Measurements from ENCODE around the gene ALKBH8.
A peak's percentile ranks its signal among the peaks of the same experiment; 100 is the strongest.
"Not testable (repeated sequence)": the region's sequence is repeated elsewhere in the genome, so short reads cannot be mapped to it uniquely, and the experiment has no call there.

ALKBH8 gene

DNA sequence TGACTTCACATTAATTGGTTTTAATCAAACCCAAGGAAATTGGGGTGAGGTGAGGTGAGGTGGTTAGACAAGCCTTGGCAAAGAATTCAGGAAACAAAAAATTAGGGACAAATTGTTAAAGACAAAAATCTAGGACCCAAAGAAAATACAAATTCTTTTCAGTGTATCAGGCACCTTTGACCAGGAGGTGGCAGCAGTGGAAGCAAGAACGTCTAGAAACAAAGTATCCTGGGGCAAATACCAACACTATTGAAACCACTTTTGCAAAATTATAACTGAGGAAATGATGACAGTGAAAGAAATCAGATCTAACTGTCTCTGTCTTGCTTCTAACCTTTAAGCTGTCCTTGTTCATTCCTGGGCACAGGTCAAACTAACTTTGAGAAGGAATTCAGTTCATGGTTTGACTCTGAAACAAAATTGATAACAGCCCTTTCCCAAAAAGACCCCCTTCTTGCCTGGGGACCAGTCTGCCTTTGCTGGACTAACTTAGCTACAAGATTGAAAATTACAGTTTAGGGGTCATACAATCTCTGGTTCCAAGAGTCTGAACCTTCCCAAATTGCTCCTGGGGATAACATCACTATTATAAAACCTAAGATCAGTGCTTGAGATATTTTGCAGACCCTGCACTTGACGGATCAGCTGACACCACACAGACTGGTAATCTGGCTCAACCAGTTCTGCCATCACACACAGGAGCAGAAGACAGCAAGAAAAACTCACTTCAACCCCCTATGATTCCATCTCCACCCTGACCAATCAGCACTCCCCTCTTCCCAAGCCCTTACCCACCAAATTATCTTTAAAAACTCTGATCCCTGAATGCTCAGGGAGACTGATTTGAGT is 11.2 kb upstream of the ALKBH8 start:
- peak; percentile 62 for DNase-seq

DNA sequence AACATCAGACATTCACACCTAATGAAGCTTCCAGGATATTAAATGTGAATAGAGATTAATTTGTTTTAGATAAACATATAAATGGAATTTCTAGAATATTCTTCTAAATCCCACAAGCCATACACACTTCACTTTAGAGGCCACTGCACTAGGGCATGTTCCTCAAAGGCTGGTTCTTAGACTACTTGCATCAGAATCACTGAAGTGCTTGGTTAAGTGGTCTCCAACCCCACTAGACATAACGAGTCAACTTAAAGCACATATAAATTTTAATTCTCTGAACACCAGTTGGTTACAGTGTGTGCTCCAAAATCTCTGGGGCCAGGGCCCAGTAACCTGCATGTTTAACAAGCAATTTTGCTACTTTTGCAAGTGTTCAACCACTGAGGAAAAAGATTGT is 7.9 kb upstream of the ALKBH8 start:
- DNase-seq, result no peak

DNA sequence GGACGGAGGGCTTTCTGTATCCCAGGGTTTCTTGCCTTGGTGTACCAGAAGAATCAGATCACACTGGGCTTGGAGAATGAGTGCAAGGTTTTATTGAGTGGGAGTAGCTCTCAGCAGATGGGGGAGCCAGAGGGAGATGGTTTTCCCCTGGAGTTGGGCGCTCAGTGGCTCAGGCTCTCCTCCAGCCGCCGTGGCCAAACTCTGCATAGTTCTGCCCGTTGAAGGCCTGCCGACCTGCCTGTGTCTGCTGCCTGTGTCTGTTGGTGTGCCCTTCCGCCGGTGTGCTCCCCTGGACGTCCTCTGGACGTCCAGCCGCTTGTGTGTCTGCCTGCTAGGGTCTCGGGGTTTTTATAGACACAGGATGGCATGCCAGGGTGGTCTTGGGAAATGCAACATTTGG is 4.5 kb upstream of the ALKBH8 start:
- DNase-seq, result no peak

DNA sequence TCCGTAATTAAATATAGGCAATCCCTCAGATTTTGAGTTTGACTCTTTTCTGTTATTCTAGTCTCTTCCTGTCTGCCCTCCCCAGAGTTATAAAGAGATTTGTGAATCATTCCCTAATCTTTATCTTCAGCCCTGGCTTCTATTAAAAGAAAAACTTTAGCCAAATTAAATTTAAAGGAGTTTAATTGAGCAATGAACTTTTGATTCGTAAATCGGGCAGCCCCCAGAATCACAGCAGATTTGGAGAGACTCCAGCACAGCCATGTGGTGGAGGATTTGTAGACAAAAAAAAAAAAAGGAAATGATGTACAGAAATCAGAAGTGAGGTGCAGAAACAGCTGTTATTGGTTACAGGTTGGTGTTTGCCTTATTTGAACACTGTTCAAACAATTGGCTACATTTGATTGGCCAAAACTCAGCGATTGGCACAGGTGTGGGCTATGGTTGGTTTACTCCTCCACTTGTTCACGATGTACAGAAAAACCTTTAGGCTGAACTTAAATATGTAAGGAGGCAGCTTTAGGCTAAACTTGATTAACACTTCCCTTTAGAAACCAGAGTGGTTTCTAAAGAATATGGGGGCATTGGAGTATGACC is 2.3 kb upstream of the ALKBH8 start:
- DNase-seq, result no peak

DNA sequence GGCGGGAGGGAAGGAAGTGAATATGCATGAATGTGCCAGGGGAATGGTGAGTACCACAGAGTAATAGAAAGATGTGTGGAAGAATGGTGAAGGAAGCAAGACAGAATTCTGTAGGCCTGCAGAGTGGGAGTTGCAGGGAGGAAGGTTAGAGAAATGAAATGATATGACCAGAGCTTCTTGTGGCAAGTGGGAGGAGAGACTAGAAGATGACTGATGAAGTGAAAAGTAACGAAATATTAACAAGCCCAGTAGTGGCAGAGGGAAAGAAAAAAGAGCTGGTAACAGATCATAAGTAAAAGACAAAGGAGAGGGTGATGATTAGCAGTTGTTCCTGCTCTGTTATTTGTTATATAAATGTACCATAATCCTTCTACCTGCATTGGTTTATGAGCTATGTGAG is 1.0 kb upstream of the ALKBH8 start:
- DNase-seq, result no peak

DNA sequence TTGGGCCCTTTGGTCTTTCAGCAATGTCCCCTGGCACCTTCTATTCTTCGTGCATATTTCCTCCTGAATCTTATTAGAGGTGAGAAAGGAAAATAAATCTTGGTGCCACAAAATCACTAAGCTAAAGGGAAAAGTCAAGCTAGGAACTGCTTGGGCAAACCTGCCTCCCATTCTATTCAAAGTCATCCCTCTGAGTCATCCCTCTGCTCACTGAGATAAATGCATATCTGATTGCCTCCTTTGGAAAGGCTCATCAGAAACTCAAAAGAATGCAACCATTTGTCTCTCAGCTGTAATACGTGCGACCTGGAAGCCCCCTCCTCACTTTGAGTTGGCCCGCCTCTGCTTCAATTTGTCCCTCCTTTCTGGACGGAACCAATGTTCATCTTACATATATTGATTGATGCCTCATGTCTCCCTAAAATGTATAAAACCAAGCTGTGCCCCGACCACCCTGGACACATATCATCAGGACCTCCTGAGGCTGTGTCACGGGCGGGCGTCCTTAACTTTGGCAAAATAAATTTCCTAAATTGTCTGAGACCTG is 493 bp upstream of the ALKBH8 start:
- DNase-seq, result peak; percentile 62

DNA sequence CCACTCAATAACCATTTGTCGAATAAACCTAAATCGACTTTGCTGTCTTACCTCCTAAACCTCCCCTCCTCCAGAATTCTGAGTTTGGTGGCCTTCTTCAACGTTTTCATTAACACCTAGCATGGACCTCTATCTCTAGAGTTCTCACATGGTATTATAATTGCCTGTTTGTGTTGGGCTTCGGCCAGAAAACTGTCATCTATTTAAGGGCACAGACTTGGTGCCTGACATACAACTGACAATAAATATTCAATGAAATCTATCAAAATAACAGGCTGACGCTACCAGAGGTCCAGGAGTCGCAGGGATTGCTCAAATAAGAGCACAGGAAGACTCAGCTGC is 687 bp downstream of the ALKBH8 start:
- DNase-seq, result no peak

DNA sequence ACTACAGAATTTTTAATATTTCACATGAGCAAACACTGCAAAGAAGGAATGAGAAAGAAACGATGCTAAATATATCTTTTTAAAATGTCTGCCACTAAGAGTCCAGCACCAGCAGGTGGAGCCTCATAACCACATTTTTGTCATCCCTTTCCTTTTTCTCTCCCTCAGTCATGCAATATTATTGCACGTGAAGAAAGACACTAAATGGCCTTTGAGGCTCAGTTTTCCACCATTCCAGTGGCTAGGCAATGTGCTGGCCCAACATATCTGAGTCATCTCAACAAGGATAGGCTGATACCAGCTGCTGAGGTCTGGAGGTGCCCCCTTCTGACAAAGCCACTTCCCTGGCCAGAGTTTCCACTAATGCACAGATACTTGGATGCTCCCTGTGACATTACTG is 1.8 kb downstream of the ALKBH8 start:
- DNase-seq, result peak; percentile 69

DNA sequence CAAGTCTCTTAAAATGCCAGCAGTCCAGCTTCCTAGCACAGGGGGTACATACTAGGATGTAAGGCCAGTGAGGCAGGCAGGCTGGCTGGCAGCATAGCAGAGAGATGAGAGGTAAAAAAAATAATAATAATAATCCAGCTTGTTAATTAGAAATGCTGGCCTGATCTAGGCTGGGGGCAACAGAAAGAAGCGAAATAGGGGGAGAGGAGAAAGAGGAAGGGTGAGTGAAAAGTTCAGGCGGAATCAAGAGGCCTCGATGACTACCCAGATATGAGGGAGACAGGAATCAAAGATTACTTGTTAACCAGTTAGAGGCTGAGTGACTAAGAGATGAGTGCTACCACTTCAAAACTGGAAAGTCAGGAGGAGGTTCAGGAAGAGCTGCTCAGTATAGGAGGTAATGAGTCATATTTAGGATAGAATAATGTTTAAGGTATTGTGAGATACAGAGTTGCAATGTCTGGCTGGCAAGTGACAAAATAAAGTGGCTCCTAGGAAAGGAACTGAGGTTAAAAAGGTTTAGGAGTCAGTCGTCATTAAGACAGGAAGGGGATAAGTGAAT is 2.8 kb downstream of the ALKBH8 start:
- no peak for DNase-seq

DNA sequence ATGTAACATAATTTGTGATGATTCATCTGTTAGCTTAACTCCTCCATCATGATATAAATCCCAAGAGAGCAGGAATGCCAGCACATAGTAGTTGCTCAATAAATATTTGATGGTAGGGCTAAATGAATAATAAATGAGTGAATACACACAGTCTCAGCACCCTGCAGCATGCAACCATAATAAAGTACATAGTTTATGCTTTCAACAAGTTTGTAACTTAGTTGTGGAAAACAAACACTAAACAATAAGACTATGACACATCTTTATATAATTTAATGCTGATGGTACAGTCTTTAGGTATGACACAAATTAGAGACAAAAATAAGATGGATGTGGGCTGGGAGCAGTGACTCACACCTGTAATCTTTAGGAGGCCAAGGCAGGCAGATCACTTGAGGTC is 3.8 kb downstream of the ALKBH8 start:
- DNase-seq, result no peak

DNA sequence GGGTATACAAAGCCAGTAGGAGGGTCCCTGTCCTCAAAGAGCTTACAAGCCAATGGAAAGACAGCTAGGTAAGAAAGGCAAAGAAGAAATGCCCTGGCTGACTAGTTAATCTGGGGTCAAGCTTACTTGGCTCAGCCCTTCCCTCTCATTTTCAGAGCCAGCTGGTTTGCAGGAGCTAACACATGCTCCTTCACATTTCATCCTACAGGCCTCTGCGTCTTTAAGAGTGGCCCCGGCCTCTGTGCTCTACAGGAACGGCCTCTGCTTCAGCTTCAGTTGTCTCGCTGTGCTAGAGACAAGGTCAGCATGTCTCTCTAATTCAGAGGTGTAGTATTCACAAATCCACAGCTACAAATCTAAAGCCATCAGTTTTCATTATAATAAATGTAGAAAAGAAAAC is 15.2 kb downstream of the ALKBH8 start:
- no peak for DNase-seq

DNA sequence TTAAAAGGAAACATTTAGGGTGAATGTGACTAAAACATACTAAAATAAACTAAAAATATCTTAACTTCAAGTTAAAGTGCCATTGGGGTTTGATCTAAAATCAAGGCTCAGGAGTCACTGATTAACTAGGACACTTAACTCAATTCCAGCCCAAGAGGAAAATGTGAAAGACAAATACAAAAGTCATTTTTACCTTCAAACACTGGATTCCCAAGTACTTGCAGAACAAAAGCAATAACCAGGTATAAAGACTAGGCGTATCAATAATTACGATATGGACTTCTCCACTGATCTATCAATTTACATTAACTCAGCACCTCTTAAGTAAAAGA is 15.6 kb downstream of the ALKBH8 start:
- DNase-seq, result no peak

DNA sequence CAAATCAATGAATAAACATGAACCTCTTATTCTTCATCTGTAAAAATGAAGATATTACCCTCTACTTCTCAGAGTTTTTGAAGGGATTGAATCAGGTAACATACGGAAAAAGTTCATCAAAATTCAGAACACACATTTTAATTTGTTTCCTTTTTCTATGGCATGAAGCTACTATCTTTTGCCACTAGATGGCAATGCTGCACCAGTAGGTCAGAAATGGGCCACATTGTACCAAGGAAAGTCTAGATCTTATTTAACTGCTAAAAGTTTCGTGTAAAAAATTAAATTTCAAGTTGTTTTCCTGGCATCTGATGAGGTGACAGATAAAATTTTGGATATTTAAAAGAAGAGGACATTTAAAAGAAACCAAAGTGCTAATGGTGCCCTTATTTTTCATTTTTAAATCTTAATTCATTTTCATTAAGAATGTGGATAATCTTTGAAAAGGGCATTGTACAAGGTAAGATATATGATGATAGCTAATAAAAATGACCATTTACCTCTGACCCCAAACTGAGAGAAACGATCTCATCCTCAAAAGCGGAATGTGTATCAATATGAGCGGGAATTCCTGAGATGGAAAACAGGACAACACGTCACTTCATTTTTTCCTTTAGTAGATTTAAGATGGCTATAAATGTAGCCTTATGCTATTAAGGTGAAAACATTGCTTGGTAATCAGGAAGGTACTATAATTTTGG is 16.1 kb downstream of the ALKBH8 start:
- DNase-seq, result peak; percentile 58

DNA sequence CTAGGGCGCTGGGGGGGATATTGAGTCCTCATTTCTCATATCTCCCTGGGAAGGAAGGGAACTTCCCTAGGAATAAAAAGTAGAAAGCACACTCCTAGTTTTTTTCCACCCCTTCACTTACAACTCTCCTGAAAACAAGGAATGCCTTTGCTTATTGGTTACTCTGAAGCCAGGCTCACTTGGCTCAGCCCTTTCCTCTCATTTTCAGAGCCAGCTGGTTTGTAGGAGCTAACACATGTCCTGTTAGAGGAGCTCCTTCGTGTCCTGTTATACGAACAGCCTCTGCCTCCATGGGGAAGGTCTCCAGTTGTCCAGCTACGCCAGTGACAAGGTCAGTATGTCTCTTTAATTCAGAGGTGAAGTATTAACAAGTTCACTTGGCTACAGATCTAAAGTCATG is 17.6 kb downstream of the ALKBH8 start:
- DNase-seq, result no peak

DNA sequence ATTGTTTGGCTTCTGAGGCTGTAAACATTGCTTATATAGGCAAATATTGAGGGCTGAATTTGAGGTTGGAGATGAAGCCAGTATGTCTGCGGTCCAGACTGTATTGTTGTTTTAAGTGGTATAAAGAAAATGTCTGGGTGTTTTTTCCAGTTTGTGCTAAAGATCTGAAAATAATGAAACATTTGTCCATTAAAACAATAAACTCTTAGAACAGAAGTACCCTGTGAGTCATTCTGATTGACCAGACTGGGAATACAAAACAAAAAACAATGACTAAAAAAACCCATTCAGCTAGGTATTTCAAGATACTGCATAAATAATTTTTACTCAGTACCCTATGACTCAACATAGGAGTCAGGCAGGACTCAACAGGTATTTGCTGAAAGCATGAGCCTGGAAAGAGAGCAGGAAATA is 20.4 kb downstream of the ALKBH8 start:
- DNase-seq, result no peak

DNA sequence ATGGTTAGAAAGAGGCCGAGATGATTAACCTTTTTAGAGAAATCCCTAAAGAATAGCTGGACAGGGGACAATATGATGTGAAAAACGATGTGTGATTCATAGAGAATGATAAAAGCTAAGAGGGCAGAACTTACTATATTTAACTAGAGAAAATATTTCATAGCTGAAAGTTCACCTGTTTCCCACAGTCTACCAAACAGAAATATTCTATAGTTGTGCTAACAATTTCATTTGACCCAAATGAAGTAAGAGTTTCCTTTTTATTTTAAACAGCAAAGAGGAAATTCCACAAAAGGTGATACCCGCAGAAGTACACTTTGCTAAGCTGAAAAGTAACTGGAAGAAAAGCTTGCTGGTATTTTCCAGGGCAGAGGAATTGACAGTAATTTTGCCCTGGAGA is 26.7 kb downstream of the ALKBH8 start:
- DNase-seq, result no peak

DNA sequence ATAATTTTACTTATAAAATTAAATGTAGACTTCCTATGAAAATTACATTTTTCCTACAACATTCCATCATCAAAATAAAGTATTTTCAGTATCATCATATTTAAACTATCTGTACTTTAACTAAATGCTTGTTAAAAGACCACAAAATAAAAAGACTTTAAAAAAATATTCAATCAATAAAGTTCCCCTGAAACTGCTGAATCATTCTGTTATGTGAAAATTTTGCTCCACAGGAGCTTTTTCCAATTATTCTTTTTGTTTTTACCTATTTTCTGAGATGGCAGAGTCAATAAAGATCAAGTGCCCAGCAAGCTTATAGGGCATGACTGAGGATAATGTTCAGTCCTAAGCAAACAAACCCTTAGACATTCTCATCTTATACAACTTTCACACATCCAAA is 27.3 kb downstream of the ALKBH8 start:
- no peak for DNase-seq

DNA sequence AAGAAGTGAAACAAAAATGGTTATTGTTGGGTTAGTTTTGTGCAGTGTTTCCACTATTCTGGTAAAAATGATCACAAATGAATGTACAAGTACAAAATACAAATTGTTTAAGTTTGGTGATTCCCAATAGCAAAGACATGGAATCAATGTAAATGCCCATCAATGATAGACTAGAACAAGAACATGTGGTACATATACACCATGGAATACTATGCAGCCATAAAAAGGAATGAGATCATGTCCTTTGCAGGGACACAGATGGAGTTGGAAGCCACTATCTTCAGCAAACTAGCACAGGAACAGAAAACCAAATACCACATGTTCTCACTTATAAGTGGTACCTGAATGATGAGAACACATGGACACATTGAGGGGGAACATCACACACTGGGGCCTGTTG is 28.4 kb downstream of the ALKBH8 start:
- not testable (repeated sequence) for DNase-seq

DNA sequence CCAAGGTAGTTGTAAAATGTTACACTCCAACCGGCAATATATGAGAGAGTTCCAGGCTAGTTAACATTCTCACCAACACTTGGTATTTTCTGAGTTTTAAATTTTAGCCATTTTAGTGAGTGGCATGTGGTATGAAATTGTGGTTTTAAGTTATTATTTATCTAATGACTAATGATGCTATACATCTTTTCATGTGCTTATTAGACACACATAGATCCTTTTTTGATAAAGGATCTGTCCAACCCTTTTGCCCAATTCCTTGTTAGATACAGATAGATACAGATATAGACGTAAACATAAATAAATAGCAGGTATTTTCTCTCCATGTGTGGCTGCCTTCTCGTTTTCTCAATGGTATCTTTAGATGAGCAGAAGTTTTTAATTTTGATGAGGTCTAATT is 39.3 kb downstream of the ALKBH8 start:
- no peak for DNase-seq

DNA sequence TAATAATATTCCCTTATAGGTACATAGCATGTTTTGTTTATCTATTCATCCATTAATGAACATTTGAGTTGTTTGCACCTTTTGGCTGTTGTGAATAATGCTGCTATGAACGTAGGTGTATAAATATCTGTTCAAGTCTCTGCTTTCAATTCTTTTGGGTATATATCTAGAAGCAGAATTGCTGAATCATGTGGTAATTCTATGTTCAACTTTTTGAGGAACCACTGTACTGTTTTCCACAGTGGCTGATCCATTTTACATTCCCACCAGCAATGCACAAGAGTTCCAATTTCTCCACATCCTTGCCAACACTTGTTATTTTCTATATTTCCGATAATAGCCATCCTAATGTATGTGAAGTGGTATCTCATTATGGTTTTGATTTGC is 56.7 kb downstream of the ALKBH8 start:
- no peak for DNase-seq

DNA sequence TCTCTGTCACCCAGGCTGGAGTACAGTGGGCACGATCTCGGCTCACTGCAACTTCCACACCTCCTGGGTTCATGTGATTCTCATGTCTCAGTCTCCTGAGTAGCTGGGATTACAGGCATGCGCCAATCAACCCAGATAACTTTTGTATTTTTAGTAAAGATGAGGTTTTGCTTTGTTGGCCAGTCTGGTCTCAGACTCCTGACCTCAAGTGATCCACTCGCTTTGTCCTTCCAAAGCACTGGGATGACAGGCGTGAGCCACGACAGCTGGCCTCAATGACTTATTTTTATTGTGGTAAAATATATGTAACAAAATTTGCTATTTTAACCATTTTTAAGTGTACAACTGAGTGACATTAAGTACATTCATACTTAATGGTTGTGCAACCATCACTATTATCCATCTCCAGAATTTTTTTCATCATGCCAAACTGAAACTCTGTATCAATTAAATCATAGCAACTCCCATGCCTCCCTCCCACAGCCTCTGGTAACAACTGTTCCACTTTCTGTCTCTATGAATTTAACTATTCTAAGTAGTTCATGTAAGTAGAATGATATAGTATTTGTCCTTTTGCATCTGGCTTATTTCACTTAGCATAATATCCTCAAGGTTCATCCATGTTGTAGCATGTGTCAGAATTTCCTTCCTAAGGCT is 57.2 kb downstream of the ALKBH8 start:
- DNase-seq, result no peak

DNA sequence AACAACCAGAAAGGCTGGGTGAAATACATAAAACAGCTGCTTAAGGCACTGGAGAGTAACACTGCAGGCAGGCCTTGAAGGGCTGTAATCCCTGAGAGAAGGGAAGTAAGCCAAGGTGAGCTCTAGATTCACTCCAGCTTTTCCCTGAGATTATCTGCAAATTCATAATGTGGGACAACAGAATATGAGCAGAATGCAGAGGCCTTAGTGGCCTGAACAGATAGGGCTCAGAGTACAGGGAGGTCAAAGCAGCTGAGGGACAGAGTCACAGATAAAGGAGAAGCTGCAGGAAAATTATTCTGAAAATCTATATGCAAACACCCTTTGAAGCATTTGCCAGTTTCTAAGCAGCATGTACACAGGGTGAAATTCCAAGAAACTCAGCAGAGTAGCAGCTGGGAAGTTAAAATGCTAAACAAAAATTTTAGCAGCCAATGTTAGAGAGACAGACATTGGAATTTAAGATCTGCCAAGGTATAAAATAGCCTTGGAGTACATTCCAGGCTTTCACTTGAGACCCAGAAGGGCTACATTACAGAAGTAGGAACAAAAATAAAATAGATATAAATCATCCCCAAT is 59.8 kb downstream of the ALKBH8 start:
- no peak for DNase-seq

DNA sequence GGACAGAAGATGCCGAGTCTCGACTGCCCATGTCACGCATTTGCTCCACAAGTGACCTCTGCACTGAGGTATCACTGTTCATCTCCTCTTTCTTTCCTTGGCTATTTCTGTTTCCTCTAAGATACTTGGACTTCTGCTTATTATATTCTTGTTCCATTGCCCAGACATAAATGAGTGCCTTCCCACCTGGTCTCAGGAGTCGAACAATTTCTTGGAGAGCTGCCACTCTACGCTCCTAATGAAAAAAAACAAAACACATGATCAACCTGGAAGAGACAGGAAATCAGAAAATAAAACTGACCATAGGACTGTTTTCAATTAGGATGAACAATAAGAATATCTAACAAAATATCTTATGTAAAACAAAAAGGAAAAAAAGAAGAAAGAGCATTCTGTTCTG is 60.6 kb downstream of the ALKBH8 start:
- DNase-seq, result no peak
